ENCODE results near the gene RBPJ.

RBPJ gene

GRCh38 chr4:26420438-26420837 lies 99.6 kb downstream of the RBPJ start:
- DNase-seq (ENCODE audit: low read depth): no peak

GRCh38 chr4:26420913-26421312 lies 100.1 kb downstream of the RBPJ start:
- DNase-seq (ENCODE audit: low read depth): no peak

GRCh38 chr4:26424153-26424552 lies 103.3 kb downstream of the RBPJ start:
- no peak for DNase-seq (ENCODE audit: low read depth)

GRCh38 chr4:26424838-26425237 lies 104.0 kb downstream of the RBPJ start:
- DNase-seq (ENCODE audit: low read depth): no peak

- DNase-seq (ENCODE audit: low read depth): no peak
Observed at GRCh38 chr4:26425953-26426352, 105.1 kb downstream of the RBPJ start.

DNA sequence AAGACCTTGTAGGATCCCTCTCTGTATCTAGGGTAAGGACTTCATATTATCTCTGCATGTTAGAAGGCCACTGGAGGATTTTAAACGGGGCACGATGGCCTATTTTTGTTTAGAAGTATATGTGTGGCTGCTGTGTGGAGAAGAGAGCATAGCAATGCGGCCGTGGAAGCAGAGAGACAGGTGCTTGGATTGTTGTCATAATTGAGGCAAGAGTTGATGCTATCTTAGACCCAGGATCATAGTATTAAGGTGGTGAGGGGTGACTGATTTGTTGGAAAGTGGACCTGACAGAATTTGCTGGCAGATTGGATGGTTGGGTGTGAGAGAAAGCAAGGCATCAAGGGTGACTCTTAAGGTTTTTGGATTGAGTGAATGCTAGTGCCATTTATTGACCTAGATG lies 106.1 kb downstream of the RBPJ start:
- DNase-seq (ENCODE audit: low read depth): no peak

DNA sequence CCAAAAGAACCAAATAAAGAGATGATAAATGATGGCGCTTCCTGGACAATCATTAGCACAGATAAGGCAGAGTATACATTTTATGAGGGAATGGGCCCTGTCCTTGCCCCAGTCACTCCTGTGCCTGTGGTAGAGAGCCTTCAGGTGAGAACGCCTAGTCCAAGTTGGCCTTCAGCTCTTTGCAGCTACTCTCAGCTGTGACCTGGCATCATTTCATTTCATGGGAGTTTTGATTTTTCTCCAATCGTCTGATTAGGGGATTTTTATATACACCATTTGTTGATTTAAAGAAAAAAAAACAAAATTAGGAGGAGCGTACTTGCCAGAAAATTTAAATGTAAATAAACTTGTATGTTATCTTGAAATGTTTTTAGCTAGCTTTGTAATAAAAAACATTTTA lies 109.1 kb downstream of the RBPJ start:
- no peak for DNase-seq (ENCODE audit: low read depth)

DNA sequence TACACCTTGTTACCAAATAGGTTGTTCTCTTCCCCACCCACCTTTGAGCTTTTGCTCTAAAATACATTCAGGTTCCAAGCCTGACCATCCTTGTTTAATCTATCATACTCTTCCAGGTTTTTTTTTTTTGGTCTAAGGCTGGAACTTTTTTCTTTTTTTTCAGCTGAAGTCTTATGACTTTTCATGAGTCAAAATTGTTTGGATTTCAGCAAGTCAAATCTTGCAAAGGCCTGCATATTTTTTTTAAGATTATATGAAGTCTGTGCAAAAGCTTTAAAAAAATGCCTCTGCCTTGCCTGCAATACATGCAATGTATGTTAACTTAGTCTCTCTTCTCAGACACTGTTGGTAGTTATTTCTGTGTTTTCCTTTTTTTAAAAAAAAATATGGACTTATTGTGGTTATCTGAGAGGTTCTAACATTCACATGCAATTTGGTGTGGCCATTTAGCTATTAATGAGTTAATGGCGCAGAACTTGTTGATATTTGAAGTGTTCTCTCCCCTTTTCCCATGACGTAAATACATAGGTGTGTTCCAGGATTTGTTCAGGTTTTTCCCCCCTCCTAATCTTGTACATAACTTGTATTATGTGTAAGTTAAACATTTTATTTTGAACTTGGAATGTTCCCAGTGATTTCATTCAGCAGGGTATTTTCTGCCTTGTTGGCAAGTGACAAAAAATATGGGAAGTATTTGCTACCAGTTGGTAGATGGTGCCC lies 110.8 kb downstream of the RBPJ start:
- no peak for DNase-seq (ENCODE audit: low read depth)

DNA sequence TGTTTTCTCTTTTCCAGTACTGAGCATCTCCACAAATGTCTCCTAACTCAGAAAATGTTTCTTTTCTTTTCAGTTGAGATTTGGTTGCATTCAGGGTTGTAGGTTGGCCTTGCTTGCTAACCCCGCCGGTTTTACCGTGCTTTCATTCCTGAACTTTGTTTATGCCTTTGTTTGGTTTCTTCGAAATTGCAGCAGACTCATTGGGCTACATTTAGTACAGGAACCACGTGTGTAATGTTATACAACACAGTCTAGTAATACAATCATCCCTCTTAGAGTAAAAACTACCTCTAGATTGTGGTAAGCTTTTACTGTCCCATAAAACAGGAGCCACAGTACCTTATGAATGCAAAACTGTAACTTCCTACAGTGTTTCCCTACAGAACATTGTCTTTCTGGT lies 111.6 kb downstream of the RBPJ start:
- no peak for DNase-seq (ENCODE audit: low read depth)

DNA sequence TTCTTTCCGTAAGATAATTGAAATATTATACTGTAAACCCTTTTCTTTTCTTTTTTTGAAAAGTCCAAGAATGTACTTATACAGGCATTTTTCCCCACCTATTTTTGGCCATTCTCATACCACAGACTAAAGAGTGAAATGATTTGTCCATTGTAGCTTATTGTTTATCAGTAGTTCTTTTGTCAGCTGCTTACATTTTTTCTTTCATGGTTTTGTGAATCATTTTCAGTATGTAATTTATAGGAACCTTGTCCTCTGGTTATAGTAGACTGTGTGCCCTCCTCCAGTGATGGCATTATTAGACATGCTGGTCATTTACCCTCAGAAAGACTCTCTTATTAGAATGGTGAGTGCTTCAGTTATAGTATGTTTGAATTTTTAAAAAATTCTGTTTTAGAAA lies 112.7 kb downstream of the RBPJ start:
- DNase-seq (ENCODE audit: low read depth): no peak

DNA sequence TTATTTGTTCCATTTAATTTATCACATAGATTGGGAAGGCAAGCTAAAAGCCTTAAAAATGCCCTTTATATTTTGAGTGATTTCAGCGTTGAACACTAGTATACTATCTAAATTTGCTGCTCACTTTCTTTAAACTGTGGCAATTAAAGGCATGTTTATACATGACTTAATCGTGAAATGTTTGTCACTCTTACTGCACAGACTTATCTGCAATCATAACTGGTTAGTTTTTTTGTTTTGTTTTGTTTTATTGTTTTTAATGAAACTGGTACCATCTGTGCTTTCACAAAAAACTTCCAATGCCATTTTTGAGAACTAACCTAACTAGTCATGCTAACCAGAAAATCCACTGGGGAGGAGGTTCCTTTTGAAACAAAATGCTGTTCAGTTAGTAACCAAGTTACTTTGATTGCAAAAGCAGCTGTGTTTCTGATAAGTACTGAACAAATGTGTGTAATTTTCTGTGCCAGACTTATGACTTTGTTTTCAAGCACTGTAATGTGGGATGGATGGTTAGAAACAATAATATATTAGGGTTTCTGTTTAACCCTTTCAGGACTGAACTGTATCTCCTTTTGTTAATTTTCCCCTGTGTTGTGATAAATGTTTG lies 113.3 kb downstream of the RBPJ start:
- no peak for DNase-seq (ENCODE audit: low read depth)

DNA sequence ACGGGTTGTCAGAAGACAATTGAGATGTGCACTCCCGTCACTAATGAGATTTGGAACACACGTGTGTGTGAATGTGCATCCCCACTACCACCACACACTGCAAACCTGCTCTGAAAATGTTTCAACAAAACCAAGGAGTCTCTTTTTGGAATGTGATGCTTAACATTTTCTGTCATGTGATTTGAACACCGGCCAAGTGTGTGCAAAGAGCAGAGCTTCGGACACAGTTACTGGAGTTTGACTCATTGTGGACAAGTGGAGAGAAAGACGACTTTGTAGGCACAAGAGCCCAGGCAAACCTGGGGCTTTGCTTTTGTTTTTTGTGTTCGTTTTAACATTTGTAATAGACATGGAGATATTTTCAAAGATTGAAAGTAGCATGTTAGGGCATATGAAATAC lies 120.3 kb downstream of the RBPJ start:
- peak; percentile 18 for DNase-seq (ENCODE audit: low read depth)

DNA sequence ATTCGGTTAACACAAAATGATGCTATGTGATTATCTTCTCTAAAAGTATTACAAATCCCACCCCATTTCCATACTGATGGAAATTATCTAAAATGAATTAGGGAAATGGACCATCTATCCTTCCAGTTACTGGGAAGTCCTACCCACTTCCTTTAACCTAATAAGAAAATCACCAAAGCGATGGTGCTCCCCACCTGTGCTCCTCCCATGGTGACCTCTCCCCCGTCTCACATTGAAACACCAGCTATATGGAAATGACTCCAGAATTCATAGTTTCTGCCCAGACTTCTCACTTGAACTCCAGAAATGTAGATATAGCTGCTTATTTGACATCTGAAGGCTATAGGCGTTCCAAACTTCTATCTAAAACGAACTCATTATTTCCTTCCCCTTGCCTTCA lies 121.0 kb downstream of the RBPJ start:
- no peak for DNase-seq (ENCODE audit: low read depth)

GRCh38 chr4:26447378-26447777 lies 126.6 kb downstream of the RBPJ start:
- no peak for DNase-seq (ENCODE audit: low read depth)

- no peak for DNase-seq (ENCODE audit: low read depth)
Observed at GRCh38 chr4:26450418-26450817, 129.6 kb downstream of the RBPJ start.

DNA sequence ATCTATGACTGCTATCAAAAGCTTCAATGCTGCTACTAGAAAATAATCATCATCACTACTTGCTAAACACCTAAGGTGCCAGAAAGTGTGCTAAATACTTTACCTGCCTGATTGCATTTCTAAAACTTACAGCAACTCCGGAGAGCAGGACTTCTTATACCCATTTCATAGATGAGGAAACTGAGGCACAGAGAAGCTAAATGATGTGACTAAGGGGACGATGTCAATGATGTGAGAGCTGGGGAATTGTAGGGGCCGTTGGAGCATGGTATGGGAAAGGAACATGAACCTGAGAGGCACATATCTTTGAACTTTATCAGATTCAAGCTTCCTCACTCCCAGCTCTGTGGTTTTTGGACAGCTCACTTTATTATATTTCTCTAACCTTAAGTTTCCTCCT lies 130.8 kb downstream of the RBPJ start:
- no peak for DNase-seq (ENCODE audit: low read depth)

- no peak for DNase-seq (ENCODE audit: low read depth)
Observed at GRCh38 chr4:26452565-26453531, 132.0 kb downstream of the RBPJ start.

DNA sequence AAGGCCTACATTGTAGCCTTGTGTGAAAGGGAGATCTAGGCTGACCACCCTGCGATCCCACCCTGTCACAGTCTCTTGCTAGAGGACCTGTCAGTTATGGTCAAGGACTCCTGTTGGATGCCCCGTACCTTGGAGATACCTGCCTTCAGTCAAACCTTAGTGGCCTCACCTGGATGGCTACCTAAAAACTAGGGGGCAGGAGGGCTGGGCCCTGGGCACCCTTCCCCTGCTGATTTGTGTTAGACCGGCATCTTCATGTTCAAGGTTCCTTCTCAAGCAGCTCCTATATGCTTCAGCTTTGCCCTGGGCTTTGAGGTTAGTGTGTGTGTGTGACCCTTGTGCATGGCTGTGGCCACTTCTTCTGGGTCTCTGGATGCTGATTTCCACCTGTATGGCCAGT lies 134.1 kb downstream of the RBPJ start:
- no peak for DNase-seq (ENCODE audit: low read depth)

DNA sequence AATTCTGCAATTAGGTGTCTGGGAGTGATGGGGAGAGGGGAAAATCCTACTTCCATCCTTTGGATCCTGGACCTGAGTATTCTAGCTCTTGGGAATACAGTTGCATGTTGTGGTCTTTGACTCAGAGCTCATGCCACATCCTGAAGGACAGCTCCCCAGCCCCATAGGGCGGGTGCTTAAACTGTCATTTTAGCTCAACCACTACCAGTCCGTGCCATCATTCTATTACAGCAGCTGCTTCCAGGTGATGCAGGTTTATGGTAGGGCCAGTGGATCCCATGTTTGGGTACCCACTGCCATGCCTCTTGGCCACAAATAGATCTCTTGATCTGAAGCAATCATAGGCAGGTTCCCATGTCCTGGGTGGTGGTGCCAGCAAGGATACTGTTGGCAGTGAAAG lies 134.8 kb downstream of the RBPJ start:
- DNase-seq (ENCODE audit: low read depth): no peak

- DNase-seq (ENCODE audit: low read depth): no peak
Observed at GRCh38 chr4:26457412-26457811, 136.6 kb downstream of the RBPJ start.

GRCh38 chr4:26458157-26458561 lies 137.3 kb downstream of the RBPJ start:
- DNase-seq (ENCODE audit: low read depth): no peak

DNA sequence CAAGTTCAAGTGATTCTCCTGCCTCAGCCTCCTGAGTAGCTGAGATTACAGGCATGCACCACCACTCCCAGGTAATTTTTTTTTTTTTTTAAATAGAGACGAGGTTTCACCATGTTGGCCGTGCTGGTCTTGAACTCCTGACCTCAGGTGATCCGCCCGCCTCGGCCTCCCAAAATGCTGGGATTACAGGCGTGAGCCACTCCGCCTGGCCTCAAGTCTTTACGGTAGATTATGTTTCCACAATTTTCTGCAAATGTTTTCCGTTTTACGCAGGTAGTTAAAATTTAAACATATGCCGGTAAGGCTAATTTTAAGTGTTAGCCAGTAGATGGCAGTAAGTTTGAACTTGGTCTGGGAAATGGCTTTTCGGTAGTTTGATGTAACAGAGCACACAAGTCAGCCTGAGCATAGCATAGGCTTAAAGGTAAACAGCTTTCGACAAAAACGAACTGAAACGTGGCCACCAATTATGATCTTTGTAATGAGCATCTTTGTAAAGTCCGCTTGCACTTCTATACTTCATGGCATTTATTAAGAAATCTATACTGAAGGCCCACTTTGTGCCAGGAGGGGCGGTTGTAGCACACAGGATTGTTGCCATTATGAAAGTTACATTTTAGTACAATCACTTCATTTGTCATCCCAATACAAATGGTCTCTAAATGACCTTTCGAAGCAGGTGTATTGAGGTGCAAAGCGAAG lies 138.4 kb downstream of the RBPJ start:
- peak; percentile 62 for DNase-seq (ENCODE audit: low read depth)
